HCT116 (cell line): Measurements from ENCODE around the gene MCOLN1. TPM values are rescaled to one million over a fixed set of nuclear protein-coding genes. Genes with fewer than 3 reads are reported as not detected.

Experiments
- ATAC-seq: fragments of 200-7000 bp; cut with Tn5 transposase; 2 replicates; pipeline ENCODE4 v1.9.1; 2020; ENCODE audit warnings: mild to moderate bottlenecking, moderate library complexity
- BruUV-seq: library from RNA; stranded (reverse); fragments of 400-500 nt; replicated peaks from 2 replicates; lab custom pipeline; 2021; lab: Mats Ljungman, UMichigan
- CTCF ChIA-PET: fragments of 300-600 bp; sonication (Branson Sonifier 250); formaldehyde crosslinking; loops from one replicate; lab custom pipeline; 2021; ENCODE audit warnings: antibody characterized with exemption; lab: Charles Lee
- POLR2A ChIA-PET: fragments of 300-600, 350-600 bp; sonication (Branson Sonifier 250); formaldehyde crosslinking; loops from one replicate; lab custom pipeline; 2021; ENCODE audit warnings: antibody characterized with exemption; lab: Charles Lee
- RAD21 ChIA-PET, 2 experiments: fragments of 300-600 bp; sonication (Branson Sonifier 250); formaldehyde crosslinking; loops; one replicate each; lab custom pipeline; 2023; ENCODE audit warnings: low total read pairs in 2 of 2; ENCODE audit not compliant: uncharacterized antibody in 2 of 2, unreplicated experiment in 2 of 2, low non-redundant PET in 1 of 2; lab: Charles Lee
- DNase-seq: peaks from one replicate; pipeline ENCODE4 v3.0.0-alpha.2; 2010; ENCODE audit warnings: low read depth, low spot score
- H2AFZ ChIP-seq: fragments of 200-600 bp; shearing (Covaris generic), sonication (generic); 2 replicates; pipeline ENCODE4 v1.6.1; 2017; ENCODE audit warnings: low read depth, mixed run types, mixed read lengths, antibody characterized with exemption, low read length; ENCODE audit not compliant: poor library complexity, severe bottlenecking
- H3K27ac ChIP-seq: 2 replicates; pipeline ENCODE4 v1.5.1; 2012; ENCODE audit warnings: low read depth, low read length
- H3K27me3 ChIP-seq: fragments of 200-600 bp; sonication (generic); 2 replicates; pipeline ENCODE4 v1.6.1; 2016; ENCODE audit warnings: mixed run types, low read length, mixed read lengths; ENCODE audit not compliant: insufficient read depth
- H3K36me3 ChIP-seq, 2 experiments: fragments of 200-500 bp in 1 of 2; fragments of 200-600 bp in 1 of 2; sonication (Bioruptor generic) in 1 of 2; sonication (generic) in 1 of 2; 2 replicates each; pipeline versions ENCODE4 v1.5.1 to v1.6.1; 2014 to 2016; ENCODE audit warnings: low read length in 2 of 2, inconsistent platforms in 1 of 2, mixed read lengths in 1 of 2, mixed run types in 1 of 2; ENCODE audit not compliant: insufficient read depth in 2 of 2, control insufficient read depth in 1 of 2
- H3K4me1 ChIP-seq, 2 experiments: fragments of 200-600 bp in 1 of 2; sonication (generic) in 1 of 2; 2 replicates each; pipeline versions ENCODE4 v1.5.1 to v1.6.1; 2012 to 2017; ENCODE audit warnings: low read length in 2 of 2, inconsistent platforms in 1 of 2, mild to moderate bottlenecking in 1 of 2, mixed read lengths in 1 of 2, mixed run types in 1 of 2, moderate library complexity in 1 of 2; ENCODE audit not compliant: insufficient read depth in 2 of 2, control insufficient read depth in 1 of 2
- H3K4me2 ChIP-seq: fragments of 200-600 bp; sonication (generic); 2 replicates; pipeline ENCODE4 v1.6.1; 2017; ENCODE audit warnings: mixed run types, low read length, mixed read lengths
- H3K4me3 ChIP-seq, 2 experiments: fragments of 200-600 bp in 1 of 2; sonication (generic) in 1 of 2; replicated peaks in 1 of 2; 2 replicates each; pipeline ENCODE4 v1.5.1; 2011 to 2016; ENCODE audit warnings: low read length in 2 of 2, control low read depth in 1 of 2, low read depth in 1 of 2, mild to moderate bottlenecking in 1 of 2, mixed read lengths in 1 of 2, mixed run types in 1 of 2
- H3K79me2 ChIP-seq: fragments of 200-600 bp; sonication (generic); 2 replicates; pipeline ENCODE4 v1.6.1; 2017; ENCODE audit warnings: mild to moderate bottlenecking, mixed run types, low read length, moderate library complexity, mixed read lengths; ENCODE audit not compliant: insufficient read depth
- H3K9ac ChIP-seq: fragments of 200-600 bp; sonication (generic); 2 replicates; pipeline ENCODE4 v1.6.1; 2016; ENCODE audit warnings: low read length, mixed read lengths
- H3K9me2 ChIP-seq: fragments of 200-600 bp; sonication (generic), shearing (Covaris generic); 2 replicates; pipeline ENCODE4 v1.6.1; 2017; ENCODE audit warnings: mixed run types, mild to moderate bottlenecking, moderate library complexity; ENCODE audit not compliant: insufficient read depth
- H3K9me3 ChIP-seq, 2 experiments: fragments of 200-500 bp in 1 of 2; fragments of 200-600 bp in 1 of 2; sonication (Bioruptor generic) in 1 of 2; sonication (generic) in 1 of 2; 2 replicates each; pipeline ENCODE4 v1.6.1; 2014 to 2017; ENCODE audit warnings: low read length in 2 of 2, mixed read lengths in 2 of 2, inconsistent platforms in 1 of 2, low read depth in 1 of 2, mild to moderate bottlenecking in 1 of 2, mixed run types in 1 of 2, moderate library complexity in 1 of 2; ENCODE audit not compliant: control insufficient read depth in 1 of 2, insufficient read depth in 1 of 2
- H4K20me1 ChIP-seq: fragments of 200-600 bp; sonication (generic), shearing (Covaris generic); 2 replicates; pipeline ENCODE4 v1.6.1; 2017; ENCODE audit warnings: mixed run types, mild to moderate bottlenecking, moderate library complexity; ENCODE audit not compliant: insufficient read depth
- CEBPB ChIP-seq: IDR thresholded peaks from 2 replicates; pipeline ENCODE4 v1.6.1; 2012; ENCODE audit warnings: low read depth
- EGR1 ChIP-seq: IDR thresholded peaks from 2 replicates; pipeline ENCODE4 v1.6.1; 2012; ENCODE audit warnings: low read depth
- FOSL1 ChIP-seq: IDR thresholded peaks from 2 replicates; pipeline ENCODE4 v1.6.1; 2012; ENCODE audit warnings: low read depth
- SP1 ChIP-seq: IDR thresholded peaks from 2 replicates; pipeline ENCODE4 v1.6.1; 2012; ENCODE audit warnings: low read depth
- intact Hi-C: fragments of 100-400 bp; cut with micrococcal nuclease; formaldehyde crosslinking; loops from 2 replicates; pipeline ENCODE4 v1.10.0; 2022
- total RNA-seq: library from RNA; stranded (reverse); gene quantifications from one replicate; pipeline ENCODE4 v1.2.1, GENCODE V29; 2021; ENCODE audit not compliant: unreplicated experiment

The MCOLN1 gene
- total RNA-seq, 1 experiment from 2014 or later: 19.1 TPM

DNA sequence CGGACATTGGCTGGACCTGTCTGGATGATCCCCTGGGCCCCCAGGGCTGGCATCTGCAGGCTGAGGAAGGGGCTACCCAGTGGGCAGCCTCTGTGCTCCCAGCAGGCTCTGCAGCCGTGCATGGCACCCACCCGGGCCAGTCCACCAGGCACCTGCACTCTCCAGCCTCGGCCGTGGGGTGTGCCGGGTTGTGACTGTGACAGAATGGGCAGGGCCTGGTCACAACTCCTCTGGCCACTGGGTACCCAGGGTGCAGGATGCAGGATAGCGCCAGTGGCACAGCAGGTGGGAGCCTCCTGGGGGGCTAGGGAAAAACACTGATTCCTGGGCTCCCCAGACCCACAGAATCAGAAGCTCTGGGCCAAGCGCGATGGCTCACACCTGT lies 43.6 kb upstream of the MCOLN1 start:
- ChIA-PET CTCF (no interaction called here), RAD21 (no interaction called here), POLR2A (no interaction called here)
- Histone ChIP-seq H3K9ac (no peak overlapping the region), H3K4me3 (no peak overlapping the region), H3K4me2 (no peak overlapping the region), H3K27ac (no peak overlapping the region; the same call in 1 of the 2 replicates), H4K20me1 (no peaks in the 10 kb centered on the region), H3K4me1 (peaks cover 13 to 22% of the 10 kb centered on the region in 2 experiments), H3K36me3 (no peaks in the 10 kb centered on the region), H3K9me3 (no peaks in the 10 kb centered on the region), H2AFZ (no peak overlapping the region), H3K9me2 (no peaks in the 10 kb centered on the region), H3K27me3 (no peaks in the 10 kb centered on the region), H3K79me2 (no peaks in the 10 kb centered on the region)
- DNase-seq (no peak), ATAC-seq (no peak)
- intact Hi-C loops: no loop called here
- no TSS peak for BruUV-seq
- no peak for TF ChIP-seq SP1
- TF ChIP-seq FOSL1: no peak

DNA sequence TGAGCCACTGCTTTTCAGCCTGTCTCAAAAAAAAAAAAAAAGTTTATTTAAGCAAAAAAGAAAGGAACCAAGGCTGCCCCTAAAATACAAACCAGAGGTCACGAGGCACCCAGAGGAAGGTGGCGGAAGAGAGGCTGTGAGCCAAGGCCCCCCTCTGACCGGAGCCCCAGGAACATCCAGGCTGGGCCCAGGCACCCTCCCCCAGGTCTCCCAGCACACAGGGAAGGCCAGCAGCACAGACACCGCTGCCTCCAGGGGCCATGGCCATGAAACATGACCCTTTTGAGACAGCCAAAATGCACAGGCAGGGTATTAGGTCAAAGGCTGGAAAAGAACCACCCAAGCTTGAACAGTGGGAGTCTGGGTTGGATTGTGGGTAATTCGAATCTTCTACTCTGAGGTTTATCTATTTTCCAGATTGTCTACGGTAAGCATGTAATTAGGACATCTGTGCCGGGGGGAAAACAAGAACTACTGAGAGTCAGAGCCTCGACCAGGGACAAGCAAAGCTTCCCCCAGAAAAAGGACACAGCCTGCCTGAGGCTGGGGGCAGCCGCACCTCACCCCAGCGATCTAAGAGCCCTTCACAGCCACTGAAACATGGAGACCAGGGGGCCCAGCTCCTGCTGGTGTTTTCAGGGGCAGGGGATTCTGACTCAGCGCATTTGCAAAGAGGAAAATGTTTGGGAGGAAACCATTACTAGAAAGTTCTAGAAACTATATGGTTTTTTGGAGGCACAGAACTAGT lies 42.0 kb upstream of the MCOLN1 start:
- Histone ChIP-seq H3K4me1 (peaks cover 13 to 24% of the 10 kb centered on the region in 2 experiments), H3K4me3 (no peak overlapping the region)
- TF ChIP-seq CEBPB (no peak), EGR1 (no peak)
- TF ChIP-seq, all 23 proteins: peak for 0
- ChIA-PET POLR2A (no interaction called here), CTCF (no interaction called here), RAD21 (no interaction called here)
- BruUV-seq: no TSS peak
- H3K36me3 ChIP-seq: no peaks in the 10 kb centered on the region
- no peak overlapping the region for H3K9ac ChIP-seq
- no peaks in the 10 kb centered on the region for H3K79me2 ChIP-seq
- H3K4me2 ChIP-seq: no peak overlapping the region
- H3K9me2 ChIP-seq: no peaks in the 10 kb centered on the region
- intact Hi-C loops: no loop called here
- H3K9me3 ChIP-seq: no peaks in the 10 kb centered on the region
- no peak for ATAC-seq
- H3K27ac ChIP-seq: no peak overlapping the region
- no peaks in the 10 kb centered on the region for H4K20me1 ChIP-seq
- no peaks in the 10 kb centered on the region for H3K27me3 ChIP-seq
- no peak overlapping the region for H2AFZ ChIP-seq
- DNase-seq: no peak
